Limb (tissue), 2 donors: Measurements from ENCODE around the gene FEZ2.

Experiments
- DNase-seq, 2 donors: peaks; one replicate each; pipeline ENCODE4 v3.0.0-alpha.2; 2016; ENCODE audit errors: extremely low spot score in 2 of 2

FEZ2 gene

DNA sequence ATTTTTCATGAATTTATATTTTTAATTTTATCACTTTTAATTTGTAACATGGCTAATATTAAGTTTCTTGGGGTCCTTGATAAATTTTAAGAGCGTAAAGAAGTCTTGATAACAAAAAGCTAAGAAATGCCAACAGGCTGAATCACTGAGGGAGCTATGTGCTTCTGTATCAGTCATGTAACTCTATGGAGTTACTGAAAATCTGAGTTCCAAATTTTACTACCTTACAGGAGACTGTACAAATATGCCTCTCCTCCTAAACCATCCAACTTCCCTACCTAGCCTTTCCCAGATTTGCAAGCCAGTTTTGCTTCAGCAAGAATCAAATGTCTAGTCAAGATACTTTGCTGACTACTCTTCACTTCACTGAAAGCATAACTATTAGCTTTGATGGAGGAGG is 35.7 kb downstream of the FEZ2 start:
- DNase-seq = no peak

- no peak for DNase-seq
Observed at GRCh38 chr2:36561237-36561944, 36.6 kb downstream of the FEZ2 start.

- no peak for DNase-seq
Observed at GRCh38 chr2:36560726-36561125, 37.2 kb downstream of the FEZ2 start.

GRCh38 chr2:36559221-36559942 is 38.6 kb downstream of the FEZ2 start:
- no peak for DNase-seq

DNA sequence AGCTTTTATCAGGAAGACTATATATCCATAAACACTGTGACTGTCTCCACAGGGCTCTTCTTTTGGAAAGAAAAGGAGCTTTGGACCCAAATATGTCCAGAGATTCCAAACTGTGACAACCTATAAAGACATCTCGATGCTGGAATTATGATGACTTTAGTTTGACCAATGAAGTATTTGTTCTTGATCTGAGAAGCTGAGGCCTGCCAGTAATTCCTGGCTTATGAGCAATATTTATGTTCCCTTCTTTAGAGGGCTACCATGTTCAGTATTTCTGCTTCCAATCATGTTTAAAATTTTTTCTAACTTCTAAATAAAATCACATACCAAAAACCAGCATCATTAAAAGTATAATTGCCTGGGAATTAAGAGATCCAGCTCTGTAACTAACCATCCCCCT is 41.1 kb downstream of the FEZ2 start:
- DNase-seq = no peak

DNA sequence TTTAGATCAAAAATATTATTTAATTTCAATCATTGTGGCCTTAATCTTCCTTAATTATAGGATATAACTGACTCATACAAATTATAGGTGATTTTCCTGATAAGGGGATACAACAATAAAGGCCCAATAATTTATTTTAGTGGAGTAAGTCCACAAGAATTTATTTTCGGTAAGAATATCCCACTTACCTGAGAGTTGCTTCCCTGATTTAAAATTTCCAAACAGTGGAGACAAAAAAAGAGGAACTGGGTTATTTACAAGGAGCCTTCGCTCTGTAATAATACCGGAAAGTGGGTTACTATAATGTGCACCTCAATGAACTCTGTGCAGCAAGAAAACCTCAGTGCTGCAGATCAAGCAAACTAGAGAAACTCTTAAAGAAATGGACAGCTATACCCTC is 42.2 kb downstream of the FEZ2 start:
- no peak for DNase-seq

- DNase-seq = no peak
Observed at GRCh38 chr2:36554531-36554930, 43.4 kb downstream of the FEZ2 start.

DNA sequence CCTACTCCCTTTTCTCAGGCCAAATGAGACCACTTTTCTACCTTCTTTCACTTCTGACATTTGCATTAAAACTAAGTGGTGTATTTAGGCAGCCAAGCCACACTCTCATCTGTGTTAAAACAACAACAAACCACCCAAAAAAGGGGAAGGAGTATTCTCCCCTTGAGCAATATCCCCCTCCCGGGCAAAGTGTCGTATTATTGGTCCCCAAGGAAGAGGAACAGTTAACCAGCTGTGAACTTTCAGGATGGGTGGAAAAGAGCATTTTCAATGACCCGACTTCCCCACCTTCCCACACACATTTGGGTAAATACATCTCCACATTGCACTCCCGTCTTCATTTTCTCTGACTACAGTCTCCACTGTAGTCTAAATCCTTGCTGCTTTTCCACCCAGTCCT is 44.3 kb downstream of the FEZ2 start:
- DNase-seq = no peak

DNA sequence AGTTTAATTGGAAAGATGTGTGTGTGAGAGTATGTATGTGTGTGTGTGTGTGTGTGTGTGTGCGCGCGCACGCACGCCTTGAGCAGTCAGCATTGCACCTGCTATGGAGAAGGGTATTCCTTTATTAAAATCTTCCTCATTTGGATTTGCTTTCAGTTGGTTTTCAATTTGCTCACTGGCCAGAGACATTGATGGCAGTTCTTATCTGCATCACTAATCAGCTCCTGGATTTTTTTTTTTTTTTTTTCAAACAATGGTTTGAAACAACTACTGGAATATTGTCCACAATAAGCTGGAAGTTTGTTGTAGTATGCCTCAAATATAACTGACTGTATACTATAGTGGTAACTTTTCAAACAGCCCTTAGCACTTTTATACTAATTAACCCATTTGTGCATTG is 48.0 kb downstream of the FEZ2 start:
- no peak for DNase-seq

GRCh38 chr2:36549165-36549574 is 48.8 kb downstream of the FEZ2 start:
- DNase-seq = no peak

DNA sequence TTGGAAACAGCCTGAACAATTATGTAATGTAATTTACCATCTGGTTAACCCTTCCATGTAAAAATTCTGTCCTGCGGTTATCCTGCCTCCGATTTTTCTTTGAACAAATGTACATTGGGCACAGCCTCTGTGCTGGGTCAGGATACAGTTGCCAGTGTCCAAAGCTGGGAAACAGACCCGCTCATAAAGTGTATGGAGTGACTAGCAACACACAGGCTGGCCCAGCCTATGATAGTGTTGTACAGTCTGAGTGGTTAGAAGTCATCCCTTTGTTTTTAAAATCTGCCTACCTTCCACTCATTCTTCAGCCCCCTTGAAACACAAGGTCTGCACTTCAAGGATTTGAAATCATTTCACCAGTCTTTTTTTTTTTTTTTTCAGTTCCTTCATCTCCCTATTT is 50.1 kb downstream of the FEZ2 start:
- DNase-seq = no peak

GRCh38 chr2:36545871-36546416 is 52.0 kb downstream of the FEZ2 start:
- DNase-seq = no peak

DNA sequence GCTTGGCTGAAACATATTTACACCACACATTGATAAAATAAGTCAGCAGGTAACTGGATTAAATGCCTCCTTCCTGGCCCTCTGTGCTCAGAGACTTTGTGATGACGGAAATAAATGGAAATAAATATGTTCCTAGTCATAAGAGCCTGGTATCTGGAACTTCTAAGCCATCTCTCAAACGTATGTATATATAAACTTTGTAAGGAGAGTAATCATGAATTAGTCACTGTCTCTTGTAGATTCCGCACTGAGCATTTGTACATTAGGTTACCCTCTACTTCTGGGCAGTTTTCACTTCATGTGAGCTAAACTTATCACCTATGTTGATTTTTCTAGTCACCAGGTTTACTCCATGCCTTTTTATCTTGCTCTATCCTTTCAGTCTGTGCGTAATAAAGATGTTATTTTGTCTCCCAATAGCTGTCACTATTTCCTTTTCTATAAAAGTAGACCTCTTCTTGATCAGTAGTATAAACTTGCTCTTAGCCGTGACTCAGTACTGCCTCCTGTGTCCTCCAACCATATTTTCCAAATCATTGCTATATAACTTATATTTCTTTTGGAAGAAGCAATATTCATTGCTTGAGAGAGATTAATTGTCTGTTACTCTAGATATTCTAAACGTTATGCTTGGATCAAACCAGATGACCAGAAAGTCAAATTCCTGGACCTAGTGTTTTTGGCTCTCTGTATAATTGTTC is 53.2 kb downstream of the FEZ2 start:
- no peak for DNase-seq

DNA sequence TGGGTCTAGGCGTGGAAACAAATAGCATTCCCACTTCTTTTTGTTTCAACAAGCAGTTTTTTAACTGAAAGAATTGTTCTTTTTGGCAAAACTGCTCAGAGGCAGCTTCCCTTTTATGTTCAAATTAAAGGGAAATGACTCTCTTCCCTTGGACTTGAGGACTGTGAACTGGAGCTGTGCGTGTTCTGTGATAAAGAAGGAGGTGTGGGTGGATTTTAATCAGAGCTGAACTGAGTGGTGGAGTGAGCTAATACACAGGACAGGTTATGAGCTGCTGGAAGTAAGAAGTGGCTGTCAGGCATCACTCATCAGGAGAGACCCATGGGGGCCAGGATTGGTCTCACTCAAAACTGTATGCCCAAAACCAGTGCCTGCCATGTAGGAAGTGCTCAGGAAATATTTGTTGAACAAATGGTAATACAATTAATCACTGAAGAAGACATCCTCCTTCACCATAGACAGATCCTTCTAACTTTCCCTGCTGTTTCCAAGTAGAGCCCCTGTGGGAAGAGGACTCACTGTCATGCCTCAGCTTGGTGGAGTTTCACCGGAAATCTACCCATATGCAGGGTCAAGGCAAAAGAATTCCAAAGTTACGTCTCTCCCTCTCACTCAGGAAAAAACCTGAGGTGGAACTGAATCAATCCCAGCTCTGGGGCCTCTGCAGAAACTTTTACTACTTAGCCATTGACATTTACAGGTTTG is 55.9 kb downstream of the FEZ2 start:
- DNase-seq = no peak

DNA sequence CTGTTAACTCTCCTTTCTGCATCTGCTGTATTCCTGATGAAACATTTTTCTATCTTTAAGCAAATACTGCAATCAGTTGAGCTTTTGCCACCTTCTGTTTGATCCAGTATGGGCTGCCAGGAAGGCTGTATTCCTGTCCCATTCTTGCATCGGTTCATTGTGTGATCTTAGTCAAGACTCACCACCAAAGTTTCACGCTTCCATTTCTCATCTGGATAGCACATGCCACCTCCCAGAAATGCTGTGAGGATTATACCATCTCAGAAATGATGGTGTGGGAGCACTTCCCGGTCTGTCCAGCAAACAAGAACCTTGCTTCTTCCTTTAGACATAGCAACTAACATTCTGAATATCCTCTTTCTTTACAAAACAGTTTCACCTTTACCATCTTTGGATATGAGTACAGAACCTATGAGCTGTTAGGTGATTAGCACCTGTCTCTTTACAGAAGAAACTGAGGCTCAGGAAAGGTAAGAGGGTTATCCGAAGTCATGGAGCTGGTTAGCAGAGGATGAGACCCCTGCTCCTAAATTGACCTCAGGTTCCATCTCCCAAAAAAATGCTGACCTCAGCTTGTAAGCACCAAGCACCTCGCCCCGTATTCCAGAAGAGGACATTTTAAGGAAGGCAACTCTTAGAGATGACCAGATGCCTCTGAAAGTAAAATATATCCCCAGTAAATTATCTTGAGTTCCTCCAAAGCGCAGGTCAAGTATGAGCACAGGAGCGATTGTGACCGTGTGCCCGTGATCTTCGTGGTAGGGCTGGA is 56.8 kb downstream of the FEZ2 start:
- no peak for DNase-seq

- no peak for DNase-seq
Observed at GRCh38 chr2:36539631-36540030, 58.3 kb downstream of the FEZ2 start.

DNA sequence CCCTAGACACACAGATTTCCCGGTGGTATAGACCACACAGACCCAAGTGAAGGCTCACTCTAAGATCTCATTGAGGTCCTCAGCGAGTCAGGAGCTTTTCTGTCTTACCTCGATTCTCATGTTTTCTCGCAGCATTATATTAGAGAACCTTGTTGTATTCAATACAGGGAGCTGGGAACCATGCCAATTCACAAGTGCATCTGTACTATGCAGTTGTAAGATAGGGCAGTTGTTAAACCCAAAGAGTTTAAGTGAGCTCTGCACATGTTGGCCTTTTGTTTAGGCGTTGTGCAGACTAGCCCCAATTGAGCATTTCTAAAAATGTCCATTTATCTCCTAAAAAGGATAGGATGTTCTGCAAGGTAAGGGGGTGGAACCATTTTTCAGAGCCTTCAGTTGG is 59.6 kb downstream of the FEZ2 start:
- DNase-seq = peak in 1 of 2 donors; percentile 40

GRCh38 chr2:36536776-36537175 is 61.2 kb downstream of the FEZ2 start:
- no peak for DNase-seq

GRCh38 chr2:36535099-36535498 is 62.9 kb downstream of the FEZ2 start:
- DNase-seq = no peak

- DNase-seq = no peak
Observed at GRCh38 chr2:36534275-36534799, 63.6 kb downstream of the FEZ2 start.

DNA sequence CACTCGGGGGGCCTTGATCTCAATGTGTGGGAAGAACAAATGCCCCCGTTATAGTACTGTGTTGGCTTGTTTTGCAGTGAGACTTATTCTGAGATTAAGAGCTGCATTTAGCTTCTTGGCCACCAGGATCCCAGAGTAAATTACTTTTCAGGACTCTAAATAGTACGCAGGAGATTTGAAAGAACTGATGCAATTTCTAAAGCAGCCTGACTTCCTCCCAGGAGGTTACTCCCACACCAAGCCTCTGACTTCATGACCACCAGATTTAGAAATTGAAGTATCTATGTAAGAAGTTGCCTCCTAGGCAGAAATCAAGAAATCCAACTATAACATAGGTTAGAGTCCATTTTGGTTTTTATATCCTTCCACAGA is 67.0 kb downstream of the FEZ2 start:
- DNase-seq = no peak
